D721Med (cell line): Measurements from ENCODE around the gene RAB40A.

ENCODE experiments used
- DNase-seq: peaks from one replicate; pipeline ENCODE4 v3.0.0; 2011; ENCODE audit warnings: low spot score; ENCODE audit not compliant: insufficient read length
- FAIRE-seq: peaks from 2 replicates; lab custom pipeline; 2011; peaks lifted over from hg19 to GRCh38; lab: Jason Lieb, UNC
- TF ChIP-seq, protein P1 (sequence below): IDR thresholded peaks from 2 replicates; pipeline ENCODE4 v1.5.1; 2012; ENCODE audit warnings: mild to moderate bottlenecking, control low read depth; ENCODE audit not compliant: insufficient read depth; ENCODE audit errors: missing control alignments

The RAB40A gene

GRCh38 chrX:103554687-103555424 lies 35.6 kb upstream of the RAB40A start:
- TF ChIP-seq, protein P1, sequence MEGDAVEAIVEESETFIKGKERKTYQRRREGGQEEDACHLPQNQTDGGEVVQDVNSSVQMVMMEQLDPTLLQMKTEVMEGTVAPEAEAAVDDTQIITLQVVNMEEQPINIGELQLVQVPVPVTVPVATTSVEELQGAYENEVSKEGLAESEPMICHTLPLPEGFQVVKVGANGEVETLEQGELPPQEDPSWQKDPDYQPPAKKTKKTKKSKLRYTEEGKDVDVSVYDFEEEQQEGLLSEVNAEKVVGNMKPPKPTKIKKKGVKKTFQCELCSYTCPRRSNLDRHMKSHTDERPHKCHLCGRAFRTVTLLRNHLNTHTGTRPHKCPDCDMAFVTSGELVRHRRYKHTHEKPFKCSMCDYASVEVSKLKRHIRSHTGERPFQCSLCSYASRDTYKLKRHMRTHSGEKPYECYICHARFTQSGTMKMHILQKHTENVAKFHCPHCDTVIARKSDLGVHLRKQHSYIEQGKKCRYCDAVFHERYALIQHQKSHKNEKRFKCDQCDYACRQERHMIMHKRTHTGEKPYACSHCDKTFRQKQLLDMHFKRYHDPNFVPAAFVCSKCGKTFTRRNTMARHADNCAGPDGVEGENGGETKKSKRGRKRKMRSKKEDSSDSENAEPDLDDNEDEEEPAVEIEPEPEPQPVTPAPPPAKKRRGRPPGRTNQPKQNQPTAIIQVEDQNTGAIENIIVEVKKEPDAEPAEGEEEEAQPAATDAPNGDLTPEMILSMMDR, result no peak
- FAIRE-seq (peak; percentile 70), DNase-seq (no peak)

GRCh38 chrX:103552236-103552635 lies 32.9 kb upstream of the RAB40A start:
- DNase-seq, result no peak
- TF ChIP-seq, protein P1, result no peak
- FAIRE-seq, result no peak

GRCh38 chrX:103550415-103551051 lies 31.2 kb upstream of the RAB40A start:
- TF ChIP-seq, protein P1, result no peak
- no peak for FAIRE-seq
- no peak for DNase-seq

GRCh38 chrX:103549916-103550315 lies 30.6 kb upstream of the RAB40A start:
- TF ChIP-seq, protein P1, result no peak
- no peak for DNase-seq
- no peak for FAIRE-seq

- DNase-seq, result no peak
- TF ChIP-seq, protein P1, result no peak
- FAIRE-seq, result no peak
Measured at GRCh38 chrX:103540145-103540544, 20.9 kb upstream of the RAB40A start.

GRCh38 chrX:103539695-103540094 lies 20.4 kb upstream of the RAB40A start:
- DNase-seq (no peak), FAIRE-seq (no peak)
- TF ChIP-seq, protein P1, result no peak

- no peak for FAIRE-seq
- TF ChIP-seq, protein P1, result no peak
- no peak for DNase-seq
Measured at GRCh38 chrX:103538728-103539127, 19.4 kb upstream of the RAB40A start.
